HG03139 (cell line): ENCODE measurements around the gene TTC13.
A peak's percentile ranks its signal among the peaks of the same experiment; 100 is the strongest.

Source experiments
- ATAC-seq: cut with Tn5 transposase; IDR thresholded peaks from one replicate; pipeline ENCODE4 v1.9.1; 2021; ENCODE audit not compliant: unreplicated experiment

The TTC13 gene

DNA sequence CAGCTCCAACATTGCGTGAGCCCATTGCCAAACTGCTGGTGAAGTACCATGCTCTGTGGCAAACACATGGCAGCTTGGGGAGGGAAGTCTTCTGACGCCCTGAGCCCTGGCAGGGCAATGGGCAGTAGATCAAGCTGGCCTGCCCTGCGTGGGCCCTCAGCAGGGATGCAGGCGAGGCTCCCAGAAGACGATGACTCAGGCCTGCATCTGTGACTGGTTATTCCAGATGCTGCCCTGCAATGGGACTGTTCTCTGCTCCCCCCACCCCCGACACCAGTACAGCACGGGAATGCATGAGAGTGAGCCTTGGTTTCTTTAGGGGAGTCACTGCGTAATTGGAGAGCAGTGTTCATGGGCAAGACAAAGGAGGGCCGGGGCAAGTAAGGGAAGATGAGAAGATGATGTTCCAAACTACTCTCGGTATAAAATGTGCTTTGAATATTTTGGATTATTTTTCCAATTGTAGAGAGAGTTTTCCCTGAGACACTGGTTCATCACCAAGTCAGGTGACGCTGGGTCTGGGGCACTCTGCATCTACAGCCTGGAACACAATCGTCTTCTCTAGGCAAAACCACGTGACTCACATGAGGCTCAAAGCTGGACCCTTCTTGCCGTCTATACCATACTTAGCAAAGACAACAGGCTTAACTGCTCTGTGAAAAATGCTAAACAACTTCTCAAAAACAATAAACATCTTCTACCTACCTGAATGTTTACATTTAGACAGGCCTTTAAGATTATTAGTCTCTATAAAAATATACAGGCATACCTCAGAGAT, 101.3 kb downstream of the TTC13 start:
- ATAC-seq = no peak

DNA sequence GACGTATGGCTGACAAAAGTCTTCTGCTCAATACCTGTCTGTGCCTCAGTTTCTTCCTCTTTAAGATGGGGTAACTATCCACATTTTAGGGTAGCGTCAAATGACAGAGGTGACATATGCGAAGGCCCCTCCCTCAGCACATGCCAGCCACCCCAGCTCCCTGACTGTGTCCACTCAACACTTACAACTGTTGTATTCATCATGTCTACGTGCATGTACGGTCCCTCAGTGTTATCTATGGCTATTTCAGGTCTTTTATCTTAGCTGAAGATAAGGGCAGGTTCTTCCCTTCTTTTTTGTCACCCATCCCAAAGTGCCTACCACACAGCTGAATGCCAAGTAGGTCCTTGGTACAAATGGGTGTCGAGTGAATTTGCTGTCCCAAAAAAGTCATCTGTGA, 102.0 kb downstream of the TTC13 start:
- no peak for ATAC-seq

DNA sequence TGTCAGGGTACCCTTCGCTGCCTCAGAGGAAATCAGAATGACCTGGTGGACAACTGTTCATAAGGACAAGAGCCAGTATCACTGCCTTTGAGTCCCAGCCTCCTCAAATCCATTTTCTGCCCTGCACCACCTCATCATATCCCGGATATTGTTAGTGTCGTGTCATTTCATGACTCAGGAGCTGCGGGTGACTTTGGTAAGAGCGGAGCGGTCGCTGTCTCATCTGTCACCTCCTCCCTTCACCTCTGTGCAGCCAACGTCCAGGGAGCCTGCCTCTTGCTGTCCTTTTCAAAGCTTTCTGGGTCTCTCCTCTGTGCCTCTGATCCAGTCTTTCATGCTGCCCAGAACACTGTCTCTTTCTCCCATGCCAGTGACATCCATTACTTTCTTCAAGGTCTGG, 103.3 kb downstream of the TTC13 start:
- no peak for ATAC-seq

DNA sequence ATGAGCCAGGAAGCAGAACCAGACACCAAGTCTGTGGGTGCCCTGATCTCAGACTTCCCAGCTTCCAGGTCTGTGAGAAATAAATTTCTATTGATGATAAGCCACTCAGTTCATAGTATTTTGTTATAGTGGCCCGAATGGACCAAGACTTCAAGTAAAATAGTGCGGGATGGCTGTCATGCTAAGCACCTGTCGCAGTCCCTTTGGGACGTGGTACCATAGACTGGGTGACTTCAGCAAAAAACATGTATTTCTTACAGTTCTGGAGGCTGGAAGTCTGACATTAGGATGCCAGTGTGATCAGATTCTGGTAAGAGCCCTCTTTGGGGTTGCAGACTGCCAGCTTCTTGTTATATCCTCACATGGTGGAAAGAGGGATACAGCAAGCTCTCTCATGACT, 107.7 kb downstream of the TTC13 start:
- ATAC-seq = no peak

DNA sequence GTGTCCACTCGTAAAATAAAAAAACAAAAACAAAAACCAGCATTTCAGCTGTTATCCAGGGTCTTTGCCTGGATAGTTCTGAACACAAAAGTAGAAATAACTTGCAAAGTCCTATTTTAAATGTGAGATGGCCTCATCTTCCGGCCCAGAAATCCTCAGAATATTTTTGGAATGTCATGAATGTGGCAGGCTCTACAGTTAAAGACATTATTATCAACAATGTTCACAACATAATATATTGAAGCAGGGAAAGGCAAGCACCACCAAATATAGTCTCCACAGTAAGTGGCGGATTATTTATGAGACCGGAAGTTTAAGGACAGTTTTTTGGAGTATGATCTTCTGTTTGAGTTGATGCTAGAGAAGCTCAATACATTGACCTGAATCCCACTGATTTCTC, 109.2 kb downstream of the TTC13 start:
- ATAC-seq = no peak

DNA sequence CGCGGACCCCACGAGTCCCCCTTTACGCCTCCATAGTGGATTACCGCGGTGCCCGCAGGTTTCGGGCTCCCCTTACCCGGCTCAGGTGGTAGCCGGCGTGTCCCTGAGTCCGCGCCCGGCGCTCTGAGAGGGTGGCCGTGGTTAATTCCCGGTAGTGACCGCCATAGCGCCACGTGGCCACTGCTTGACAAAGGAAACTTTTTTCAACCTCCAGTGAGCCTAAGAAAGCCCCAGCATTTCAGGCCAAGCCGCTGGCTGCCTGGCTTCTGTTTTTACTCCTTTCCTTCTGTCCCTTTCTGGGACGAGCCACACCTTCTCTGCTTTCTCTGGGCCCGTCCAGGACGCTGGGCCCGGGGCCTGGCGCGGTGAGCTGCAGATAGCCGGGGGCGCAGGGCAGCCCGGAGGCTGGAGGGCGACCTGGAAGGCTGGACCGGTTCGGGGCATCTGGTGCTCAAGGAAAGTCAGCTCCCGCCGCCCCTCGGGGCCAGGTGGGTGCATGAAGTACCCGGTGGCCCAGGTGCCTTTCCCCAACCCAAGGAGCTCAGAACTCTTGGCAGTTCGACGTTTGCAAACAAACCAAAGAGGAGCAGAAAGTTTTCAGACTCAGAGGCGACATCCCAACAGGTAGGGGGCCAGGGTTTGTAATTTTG, 109.8 kb downstream of the TTC13 start:
- ATAC-seq = peak; percentile 40

DNA sequence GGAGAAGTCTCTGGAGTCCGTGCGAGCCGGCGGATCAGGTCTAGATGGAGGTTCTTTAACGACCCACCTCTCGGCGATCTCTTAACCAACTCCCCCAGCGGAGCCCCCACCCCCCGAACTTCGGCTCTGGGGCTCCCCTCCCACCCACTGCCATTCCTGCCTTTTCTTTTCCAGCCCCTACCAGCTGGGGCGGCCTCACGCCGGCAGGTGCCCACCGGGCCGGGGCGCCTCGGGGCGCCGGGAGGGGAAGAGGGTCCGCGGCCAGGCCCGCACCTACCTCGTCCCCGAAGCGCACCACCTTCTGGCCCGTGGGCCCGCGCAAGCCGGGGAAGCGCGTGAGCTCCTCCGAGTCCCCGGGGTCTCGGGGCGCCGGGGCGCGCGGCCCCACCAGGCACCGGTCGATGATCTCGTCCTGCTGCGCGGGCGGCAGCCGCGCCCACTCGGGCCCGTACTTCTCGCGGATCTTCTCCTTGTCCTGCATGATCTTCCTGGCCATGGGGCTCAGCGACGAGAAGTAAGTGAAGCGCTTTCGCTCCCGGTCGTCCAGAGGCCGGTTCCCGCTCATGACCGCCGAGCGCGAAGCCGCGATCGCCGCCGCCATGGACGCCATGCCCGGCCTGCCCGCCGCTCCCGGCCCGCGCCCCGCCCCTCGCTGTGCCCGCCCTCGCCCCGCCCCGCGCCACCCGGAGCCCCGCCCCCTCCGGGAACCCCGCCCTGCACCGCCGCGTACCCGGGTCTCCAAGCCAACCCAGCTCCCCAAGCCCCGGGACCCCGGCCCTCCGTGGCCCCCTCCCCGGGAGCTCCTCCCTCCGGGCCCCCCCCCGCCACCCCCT, 110.5 kb downstream of the TTC13 start, which contains the start of gene C1orf198:
Gene C1orf198, minus strand, starts transcription at position 619 of the 833 bp plus-strand sequence. Its CDS starts 9 bp downstream, at position 610.
- ATAC-seq = peak; percentile 79

DNA sequence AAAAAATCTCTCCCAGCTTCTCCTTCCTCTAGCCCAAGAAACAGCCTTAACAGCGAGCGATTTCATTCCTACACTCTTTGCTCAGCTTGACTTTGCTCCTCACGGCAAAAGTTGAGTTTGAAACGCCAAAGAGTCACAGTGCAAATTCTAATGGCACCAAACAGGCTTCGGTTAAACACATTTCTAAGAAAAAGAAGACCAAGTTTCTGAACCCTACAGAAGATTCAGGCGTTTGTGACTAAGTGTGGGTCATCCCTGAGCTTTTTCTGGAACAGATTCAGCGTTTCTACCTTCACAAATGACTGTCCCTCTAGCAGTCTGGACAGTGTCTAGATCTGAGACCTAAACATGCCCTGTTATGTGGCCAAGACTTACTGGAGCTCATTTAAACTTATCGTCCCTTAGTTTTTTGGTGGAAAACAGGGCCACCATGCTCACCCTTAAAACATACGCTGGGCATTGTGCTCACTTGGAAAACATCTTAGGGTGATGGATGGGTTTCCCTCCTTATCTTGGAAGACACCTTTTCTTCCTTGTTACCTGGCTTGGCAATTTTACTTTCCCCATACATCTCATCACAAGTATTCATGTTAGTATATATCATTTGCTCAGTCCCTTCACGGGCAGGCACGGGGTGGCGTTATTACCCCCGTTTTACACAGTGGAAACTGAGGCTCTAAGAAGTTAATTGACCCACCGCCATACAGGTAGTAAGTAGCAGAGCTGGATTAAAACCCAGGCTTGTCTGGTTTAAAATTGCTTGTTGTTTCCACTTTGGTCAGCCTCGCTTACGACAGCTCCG, 111.4 kb downstream of the TTC13 start:
- no peak for ATAC-seq

DNA sequence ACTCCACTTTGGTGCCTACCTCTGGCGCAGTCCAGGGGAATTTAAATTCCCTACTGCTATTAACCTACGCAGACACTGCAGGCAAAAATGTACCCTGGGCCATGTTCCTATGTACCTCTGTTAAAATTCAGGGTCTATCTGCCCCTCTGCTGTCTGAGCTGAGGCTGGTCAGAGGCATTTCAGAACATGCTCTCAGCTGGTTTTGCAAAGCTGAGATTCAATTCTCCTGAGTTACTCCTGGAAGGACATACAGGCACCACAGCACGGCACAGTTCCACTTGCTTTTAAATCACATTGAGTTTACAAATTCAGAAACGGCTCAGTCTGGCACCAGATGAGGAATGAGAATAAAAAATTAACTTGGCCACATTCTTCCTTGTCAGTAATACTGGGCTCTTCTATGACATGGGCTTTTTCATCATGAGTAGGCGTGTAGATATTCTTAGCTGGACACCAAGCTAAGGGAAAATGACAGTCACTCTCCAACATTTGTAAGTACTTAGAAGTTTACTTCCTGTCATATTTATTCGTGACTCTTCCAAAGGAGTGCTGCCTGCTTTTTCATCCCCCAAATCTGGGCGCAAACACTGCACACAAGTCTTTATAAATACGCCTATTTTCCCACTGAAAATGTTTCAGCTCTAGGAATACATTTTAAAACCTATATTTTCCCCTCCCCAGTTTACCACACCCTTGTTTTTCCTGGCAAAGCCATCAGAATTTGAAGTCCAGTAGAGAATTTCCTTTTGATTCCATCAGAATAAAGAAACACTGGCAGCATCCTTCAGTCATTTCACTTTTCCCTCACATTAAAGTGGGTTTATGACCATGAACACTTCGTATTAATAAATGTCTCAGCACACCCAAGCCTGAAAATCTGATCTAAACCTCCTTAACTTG, 112.2 kb downstream of the TTC13 start:
- ATAC-seq = no peak

DNA sequence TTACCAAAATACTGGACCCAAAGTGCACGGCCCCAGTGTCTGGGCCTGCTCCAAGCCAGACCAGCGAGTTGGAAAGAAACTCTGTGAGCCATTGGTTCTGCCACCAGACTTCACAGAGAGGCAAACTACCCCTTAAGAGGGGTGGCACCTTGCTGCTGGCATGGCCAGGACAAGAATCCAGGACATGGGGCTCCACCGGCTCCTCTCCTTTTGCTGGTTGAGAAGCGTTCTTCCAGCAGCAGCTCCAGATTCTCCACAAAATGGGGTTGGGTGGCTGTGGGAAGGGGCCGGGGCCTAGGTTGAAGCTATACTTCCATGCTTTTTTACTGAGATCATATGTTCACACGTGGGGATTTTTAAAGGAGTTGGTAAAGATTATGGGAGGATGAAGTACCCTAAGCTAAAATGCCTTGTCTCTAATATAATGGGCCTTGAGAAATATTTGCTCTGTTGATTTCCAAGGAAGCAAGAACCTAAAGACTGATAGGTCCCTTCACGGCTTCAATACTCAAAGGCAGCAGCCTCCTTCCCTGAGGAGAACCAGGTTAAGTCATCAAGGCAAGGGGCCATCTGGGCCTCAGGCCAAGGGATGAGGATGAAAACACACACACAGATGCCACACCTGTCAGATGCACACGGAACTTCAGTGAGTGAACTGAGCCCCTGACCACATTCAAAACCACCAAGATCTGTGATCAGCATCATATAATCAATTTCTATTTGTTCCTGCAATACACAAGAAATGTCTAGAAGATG, 113.4 kb downstream of the TTC13 start:
- no peak for ATAC-seq

DNA sequence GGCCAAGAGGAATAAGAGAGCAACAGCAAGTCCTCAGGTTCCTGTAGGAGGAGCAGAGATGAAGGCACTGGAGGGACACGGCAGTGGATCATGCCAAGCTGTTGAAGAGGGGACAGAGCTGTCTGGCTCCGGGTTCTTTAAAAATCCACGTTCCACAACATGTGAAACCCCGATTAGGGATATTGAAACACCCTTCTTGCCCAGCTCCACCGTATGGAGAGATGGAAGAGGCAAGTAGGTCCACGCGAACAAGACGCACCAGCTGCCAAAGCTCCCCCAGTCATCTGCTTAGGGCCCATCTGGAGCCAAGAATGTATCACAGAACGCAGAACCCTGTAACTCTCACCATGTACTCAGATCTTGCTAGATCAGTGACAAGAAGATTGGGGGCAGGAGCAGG, 114.2 kb downstream of the TTC13 start:
- ATAC-seq = no peak

DNA sequence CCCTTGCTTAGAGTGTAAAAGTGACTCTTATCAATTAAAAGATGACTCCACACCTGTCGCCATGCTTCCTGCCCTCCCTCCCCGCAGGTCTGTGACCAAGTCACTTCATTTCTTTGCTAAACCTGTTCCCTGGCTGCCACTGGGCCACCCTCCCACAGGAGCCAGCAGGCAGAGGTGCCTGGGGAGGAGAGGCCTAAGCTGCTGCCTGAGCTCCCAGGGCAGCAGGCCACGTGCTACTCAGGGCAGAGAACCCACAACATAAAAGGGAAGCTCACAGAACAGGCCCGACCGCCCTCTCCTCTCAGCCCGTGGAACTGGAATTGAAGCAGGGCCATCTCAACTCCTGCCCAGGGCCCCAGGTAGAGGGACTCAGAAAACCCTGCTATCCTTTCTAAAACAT, 115.2 kb downstream of the TTC13 start:
- no peak for ATAC-seq

DNA sequence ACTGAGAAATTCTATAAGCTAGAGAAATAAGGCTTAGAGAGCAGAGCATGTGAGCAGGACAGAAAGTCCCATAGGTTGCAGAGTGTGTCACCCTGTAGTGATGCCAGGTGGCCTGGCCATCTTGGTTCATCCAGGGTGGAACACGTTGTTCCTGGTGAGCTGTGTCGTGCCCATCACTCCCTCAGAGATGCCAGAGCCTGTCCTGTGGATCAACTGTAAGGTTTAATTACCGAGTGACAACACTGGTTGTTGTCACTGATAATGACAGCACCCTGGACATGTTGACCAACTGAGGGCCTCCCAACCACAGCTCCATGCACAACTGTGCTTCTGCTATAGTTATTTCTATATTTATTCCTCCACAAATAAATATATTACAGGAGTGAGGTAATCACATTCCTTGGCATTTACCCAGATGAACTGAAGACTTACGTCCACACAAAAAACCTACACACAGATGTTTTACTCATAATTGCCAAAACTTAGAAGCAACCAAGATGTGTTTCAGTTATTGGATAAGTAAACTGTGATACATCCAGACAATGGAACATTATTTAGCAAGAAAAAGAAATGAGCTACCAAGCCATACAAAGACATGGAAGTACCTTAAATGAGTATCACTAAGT, 116.6 kb downstream of the TTC13 start:
- ATAC-seq = no peak

DNA sequence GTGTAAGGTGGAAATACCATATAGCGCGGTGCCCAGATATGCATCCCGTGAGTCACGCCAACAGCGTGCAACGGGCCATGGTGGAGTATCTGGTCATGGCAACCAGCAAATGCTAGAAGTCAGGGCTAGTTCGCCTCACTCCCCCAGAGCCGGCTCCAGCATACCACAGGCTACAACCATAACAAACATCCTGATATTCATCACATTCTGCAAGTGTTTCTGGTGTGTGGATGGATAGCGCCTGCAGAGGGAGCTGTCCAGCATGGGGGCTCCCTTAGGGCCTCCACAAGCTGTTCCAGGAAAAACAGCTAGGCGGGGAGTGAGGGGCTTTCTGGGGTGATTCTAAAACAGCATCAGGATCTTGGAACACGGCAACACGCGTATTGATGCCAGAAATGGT, 117.2 kb downstream of the TTC13 start:
- no peak for ATAC-seq

DNA sequence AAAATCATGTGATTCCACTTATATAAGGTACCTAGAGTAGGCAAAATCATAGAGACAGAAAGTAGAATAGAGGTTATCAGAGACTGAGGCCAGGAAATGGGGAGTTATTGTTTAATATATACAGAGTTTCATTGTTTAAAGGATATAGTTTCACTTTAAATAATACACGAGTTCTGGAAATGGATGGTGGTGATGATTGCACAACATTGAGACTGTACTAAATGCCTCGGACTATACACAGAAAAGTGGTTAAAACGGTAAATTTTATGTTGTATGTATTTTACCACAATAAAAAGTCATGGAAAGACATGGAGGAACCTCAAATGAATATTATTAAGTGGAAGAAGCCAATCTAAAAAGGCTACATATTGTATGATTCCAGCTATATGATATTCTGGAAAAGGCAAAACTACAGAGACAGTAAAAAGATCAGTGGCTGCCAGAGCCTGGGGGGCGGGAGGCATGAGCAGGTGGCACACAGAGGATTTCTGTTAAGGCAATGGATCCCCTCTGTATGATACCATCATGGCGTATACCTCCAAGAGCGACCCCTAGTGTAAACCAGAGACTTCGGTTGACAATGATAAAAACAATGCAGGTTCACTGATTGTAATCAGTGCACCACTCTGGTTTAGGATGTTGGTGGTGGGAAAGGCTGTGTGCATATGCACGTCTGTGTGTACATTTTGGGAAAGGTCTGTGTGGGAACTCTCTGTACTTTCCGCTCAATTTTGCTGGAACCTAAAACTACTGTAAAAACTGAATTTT, 117.9 kb downstream of the TTC13 start:
- no peak for ATAC-seq

DNA sequence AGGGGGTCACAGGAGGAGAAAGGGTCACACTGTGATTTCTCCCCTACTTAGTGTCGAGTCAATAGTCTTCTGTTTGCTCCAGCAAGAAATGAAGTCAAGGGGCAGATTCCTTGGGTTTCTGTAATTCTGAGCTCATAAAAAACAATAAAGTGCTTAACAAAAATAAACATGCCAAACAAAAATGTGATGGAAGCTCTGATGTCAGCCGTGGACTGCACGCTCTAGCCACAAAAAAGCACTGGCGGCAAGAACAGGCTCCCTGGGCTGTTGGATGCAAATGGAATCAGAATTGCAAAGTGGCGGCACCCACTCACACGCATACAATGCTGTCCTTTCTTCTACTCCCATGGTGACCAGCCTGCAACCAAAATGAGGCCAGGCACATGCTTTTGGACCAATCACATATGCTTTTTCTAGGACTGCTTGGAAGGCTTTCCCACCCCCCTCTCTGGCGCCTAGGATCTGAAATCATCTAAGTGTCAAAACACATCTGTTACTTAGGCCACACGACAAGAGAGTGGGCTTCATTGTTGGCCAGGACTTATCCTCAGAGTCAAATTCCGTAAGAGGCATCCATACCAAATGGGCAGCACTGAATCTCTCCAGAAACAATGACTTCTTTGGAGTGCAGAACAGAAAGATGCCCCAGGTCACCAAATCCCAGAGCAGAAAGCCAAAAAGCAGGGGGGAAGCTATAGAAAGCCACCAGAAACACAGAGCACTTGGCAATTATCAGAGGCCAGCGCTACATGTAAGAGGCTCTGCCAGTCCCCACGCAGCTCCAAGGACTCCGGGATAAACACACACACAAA, 119.5 kb downstream of the TTC13 start:
- no peak for ATAC-seq

DNA sequence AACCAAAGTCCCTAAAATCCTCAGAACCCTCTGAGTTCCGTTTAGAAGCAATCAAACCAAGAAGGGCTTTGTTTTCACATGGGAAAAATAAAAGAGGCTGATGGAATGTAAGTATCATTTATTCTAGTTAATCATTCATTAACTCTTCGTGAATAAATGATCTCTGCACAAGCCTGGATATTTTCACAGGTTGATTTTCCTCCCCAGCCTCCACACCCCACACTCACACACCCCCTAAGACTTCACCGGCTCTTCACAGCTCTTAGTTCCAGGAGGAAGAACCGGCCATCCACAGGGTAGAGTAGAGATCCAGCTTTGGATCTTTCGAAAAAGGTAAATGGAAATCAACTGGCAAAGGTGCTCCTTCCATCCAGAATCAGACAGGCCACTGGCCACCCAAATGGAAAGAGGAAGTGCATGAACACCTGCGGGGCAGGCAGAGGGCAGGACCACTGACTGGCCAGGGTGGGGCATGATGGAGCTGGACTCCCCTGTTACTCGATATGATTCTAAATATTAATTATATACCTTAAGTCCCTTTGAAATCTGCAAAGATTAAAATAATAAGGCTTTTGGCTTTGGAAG, 120.3 kb downstream of the TTC13 start:
- ATAC-seq = no peak
